DMS53 treated with DMSO at 0.1 percent for 48 hours (cell line): Measurements from ENCODE around the gene COLEC11.
"Not testable (repeated sequence)": the region's sequence is repeated elsewhere in the genome, so short reads cannot be mapped to it uniquely, and the experiment has no call there.

Source experiments
- DNase-seq: peaks from one replicate; lab custom pipeline; 2025; ENCODE audit not compliant: unreplicated experiment; lab: John Stamatoyannopoulos, UW

Gene COLEC11

GRCh38 chr2:3594493-3595281 is at the start of gene COLEC11:
TSS of gene COLEC11 (plus strand) at chr2:3595112. CDS start at chr2:3604341, 9,229 bp downstream.
- no peak for DNase-seq

GRCh38 chr2:3545788-3546478 is 49.0 kb upstream of the COLEC11 start:
- no peak for DNase-seq

- no peak for DNase-seq
Observed at GRCh38 chr2:3547915-3548314, 47.0 kb upstream of the COLEC11 start.

- DNase-seq, result no peak
Observed at GRCh38 chr2:3553946-3554345, 41.0 kb upstream of the COLEC11 start.

GRCh38 chr2:3557639-3558204 is 37.2 kb upstream of the COLEC11 start:
- DNase-seq, result no peak

GRCh38 chr2:3558205-3559014 is 36.5 kb upstream of the COLEC11 start, which contains the start of gene RNASEH1:
TSS of gene RNASEH1 (minus strand) at chr2:3558333. CDS start at chr2:3558260, 73 bp downstream.
- peak; percentile 77 for DNase-seq

GRCh38 chr2:3563521-3563976 is 31.4 kb upstream of the COLEC11 start:
- DNase-seq, result no peak

GRCh38 chr2:3565117-3565516 is 29.8 kb upstream of the COLEC11 start:
- no peak for DNase-seq

- DNase-seq, result no peak
Observed at GRCh38 chr2:3566806-3567205, 28.1 kb upstream of the COLEC11 start.

- not testable (repeated sequence) for DNase-seq
Observed at GRCh38 chr2:3569656-3570055, 25.3 kb upstream of the COLEC11 start.

GRCh38 chr2:3571284-3571683 is 23.6 kb upstream of the COLEC11 start:
- no peak for DNase-seq

- DNase-seq, result no peak
Observed at GRCh38 chr2:3572620-3573019, 22.3 kb upstream of the COLEC11 start.

- no peak for DNase-seq
Observed at GRCh38 chr2:3574155-3574554, 20.8 kb upstream of the COLEC11 start.

- no peak for DNase-seq
Observed at GRCh38 chr2:3575534-3576262, 19.2 kb upstream of the COLEC11 start.

- DNase-seq, result not testable (repeated sequence)
Observed at GRCh38 chr2:3576263-3576630, 18.7 kb upstream of the COLEC11 start.

GRCh38 chr2:3578987-3579386 is 15.9 kb upstream of the COLEC11 start:
- DNase-seq, result no peak

GRCh38 chr2:3580449-3580848 is 14.5 kb upstream of the COLEC11 start:
- DNase-seq, result no peak

GRCh38 chr2:3581367-3582262 is 13.3 kb upstream of the COLEC11 start:
- DNase-seq, result no peak

- DNase-seq, result no peak
Observed at GRCh38 chr2:3584076-3584475, 10.8 kb upstream of the COLEC11 start.
